Dendritic cell treated with granulocyte-macrophage colony-stimulating factor and Interleukin-4, amounts not matched to agents 40 ng/mL and 50 ng/mL, for 4 days (primary cell): ENCODE data around the gene ZNF385A.
A peak's percentile ranks its signal among the peaks of the same experiment; 100 is the strongest.

Experiments used
- H3K27ac Mint-ChIP-seq: one replicate; pipeline ENCODE4 v1.8.0; 2022; ENCODE audit warnings: mild to moderate bottlenecking, mixed read lengths
- H3K27me3 Mint-ChIP-seq: one replicate; pipeline ENCODE4 v1.8.0; 2022; ENCODE audit warnings: mild to moderate bottlenecking, mixed read lengths
- H3K36me3 Mint-ChIP-seq: one replicate; pipeline ENCODE4 v1.8.0; 2022; ENCODE audit warnings: low read depth, mixed read lengths
- H3K4me1 Mint-ChIP-seq: one replicate; pipeline ENCODE4 v1.8.0; 2022; ENCODE audit warnings: low read depth, mixed read lengths
- H3K4me3 Mint-ChIP-seq: one replicate; pipeline ENCODE4 v1.8.0; 2022; ENCODE audit warnings: mild to moderate bottlenecking, moderate library complexity, mixed read lengths
- H3K9me3 Mint-ChIP-seq: one replicate; pipeline ENCODE4 v1.8.0; 2022; ENCODE audit warnings: mixed read lengths
- intact Hi-C: fragments of 100-400 bp; cut with micrococcal nuclease; formaldehyde crosslinking; loops from one replicate; pipeline ENCODE4 v1.15.0; 2022

The ZNF385A gene

GRCh38 chr12:54420766-54421144, 36.2 kb upstream of the ZNF385A start:
- peaks cover 77% of the 10 kb centered on the region for H3K4me1 Mint-ChIP-seq
- H3K4me3 Mint-ChIP-seq, result no peak overlapping the region
- H3K9me3 Mint-ChIP-seq, result no peaks in the 10 kb centered on the region
- peaks cover 3% of the 10 kb centered on the region for H3K27me3 Mint-ChIP-seq
- peaks cover 24% of the 10 kb centered on the region for H3K36me3 Mint-ChIP-seq
- H3K27ac Mint-ChIP-seq, result peak overlapping the region; percentile 61
- intact Hi-C loops, result no loop called here

- H3K36me3 Mint-ChIP-seq, result peaks cover 30% of the 10 kb centered on the region
- intact Hi-C loops, result no loop called here
- H3K27ac Mint-ChIP-seq, result peak within 1 kb of the TSS; percentile 90
- H3K27me3 Mint-ChIP-seq, result no peaks in the 10 kb centered on the region
- H3K4me3 Mint-ChIP-seq, result peak within 1 kb of the TSS; percentile 97
- H3K4me1 Mint-ChIP-seq, result peaks cover 78% of the 10 kb centered on the region
- no peaks in the 10 kb centered on the region for H3K9me3 Mint-ChIP-seq
Observed at GRCh38 chr12:54419088-54419887, 34.8 kb upstream of the ZNF385A start, which contains the start of gene ITGA5. Gene ITGA5, minus strand, starts transcription at chr12:54419266. Its CDS starts 68 bp downstream, at chr12:54419198.

- intact Hi-C loops, result no loop called here
- Mint-ChIP-seq H3K27me3 (no peaks in the 10 kb centered on the region), H3K4me1 (peaks cover 81% of the 10 kb centered on the region), H3K36me3 (peaks cover 34% of the 10 kb centered on the region), H3K4me3 (peak overlapping the region; percentile 97), H3K9me3 (no peaks in the 10 kb centered on the region), H3K27ac (peak overlapping the region; percentile 90)
Observed at GRCh38 chr12:54418441-54419087, 34.0 kb upstream of the ZNF385A start.

DNA sequence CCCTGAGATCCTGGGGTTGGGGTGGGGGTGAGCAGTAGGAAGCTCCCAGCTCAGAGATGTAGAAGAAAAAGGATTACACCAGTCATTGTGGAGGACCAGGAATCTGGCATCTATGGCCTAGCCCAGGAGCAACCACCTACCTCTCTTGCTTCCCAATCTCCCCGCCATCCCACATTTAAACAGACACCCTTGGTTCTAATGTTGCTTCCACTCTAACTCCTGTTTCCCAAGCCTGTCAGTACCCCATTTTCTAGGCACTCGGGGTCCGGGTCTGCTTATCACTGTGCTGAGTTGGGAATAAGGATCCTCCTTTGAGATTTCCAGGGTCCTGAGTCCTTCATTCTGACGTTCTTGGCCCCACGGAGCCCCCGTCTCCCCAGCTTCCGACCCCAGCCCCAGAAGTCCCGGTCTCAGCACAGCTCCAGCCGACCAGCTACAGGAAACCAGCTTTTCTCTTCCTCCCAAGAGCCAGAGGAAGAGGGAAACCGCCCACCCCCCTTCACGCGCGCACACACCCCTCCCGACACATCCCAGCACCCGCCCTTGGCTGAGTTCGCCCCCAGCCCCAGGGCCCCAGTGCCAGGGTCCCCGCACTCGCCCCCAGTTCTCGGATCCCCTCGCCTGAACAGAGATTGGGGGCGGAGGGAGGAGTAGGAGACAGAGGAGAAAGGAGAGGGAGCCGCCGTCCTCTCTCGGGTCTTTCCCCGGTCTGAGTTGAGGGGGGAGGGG, 33.3 kb upstream of the ZNF385A start:
- H3K4me1 Mint-ChIP-seq, result peaks cover 81% of the 10 kb centered on the region
- H3K9me3 Mint-ChIP-seq, result no peaks in the 10 kb centered on the region
- H3K36me3 Mint-ChIP-seq, result peaks cover 37% of the 10 kb centered on the region
- intact Hi-C loops, result no loop called here
- H3K27me3 Mint-ChIP-seq, result no peaks in the 10 kb centered on the region
- peak overlapping the region; percentile 97 for H3K4me3 Mint-ChIP-seq
- peak overlapping the region; percentile 90 for H3K27ac Mint-ChIP-seq

DNA sequence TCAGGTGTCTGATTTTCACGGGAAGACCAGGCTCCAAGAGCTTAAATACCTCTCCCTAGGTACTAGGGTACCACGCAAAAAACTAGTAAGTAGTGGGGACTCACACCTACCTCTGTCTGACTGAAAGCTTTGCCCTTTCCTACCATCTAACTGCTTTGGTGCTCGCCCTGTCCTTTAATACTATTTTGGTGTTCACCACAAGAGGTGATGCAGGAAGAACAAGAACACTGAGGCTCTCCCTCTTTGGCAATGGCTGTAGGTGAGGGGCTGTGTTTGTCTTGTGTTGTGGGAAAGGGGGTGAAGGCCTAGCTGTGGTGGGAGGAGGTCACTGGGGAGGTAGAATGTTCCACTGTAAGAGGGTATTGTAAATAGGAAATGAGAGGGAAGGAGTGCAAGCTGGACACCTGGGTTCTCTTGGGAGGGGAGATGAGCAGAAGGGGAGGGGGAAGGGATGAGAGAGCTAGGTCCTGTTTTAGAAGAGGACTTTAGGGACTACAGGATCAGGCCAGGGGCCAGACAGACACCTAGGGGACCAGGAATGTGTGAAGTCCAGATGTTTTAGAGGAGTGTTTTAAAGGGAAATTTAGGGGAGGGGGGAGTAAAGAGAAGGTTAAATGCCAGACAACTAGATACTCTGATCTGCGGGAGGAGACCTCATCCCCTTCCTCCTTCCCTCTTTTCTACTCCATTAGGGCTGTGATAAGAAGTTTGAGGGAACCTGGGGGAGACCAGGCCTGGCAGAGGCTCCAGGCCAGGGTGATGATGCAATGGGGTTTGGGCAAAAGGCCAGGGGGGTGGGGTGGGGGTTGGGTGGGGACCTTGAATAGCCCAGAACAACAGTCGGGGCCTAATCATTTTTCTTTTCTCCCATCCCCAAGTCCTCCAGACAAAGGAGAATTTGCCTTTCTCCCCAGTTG, 32.4 kb upstream of the ZNF385A start:
- H3K27ac Mint-ChIP-seq, result peak overlapping the region; percentile 90
- no peaks in the 10 kb centered on the region for H3K9me3 Mint-ChIP-seq
- peaks cover 83% of the 10 kb centered on the region for H3K4me1 Mint-ChIP-seq
- no peaks in the 10 kb centered on the region for H3K27me3 Mint-ChIP-seq
- H3K4me3 Mint-ChIP-seq, result peak overlapping the region; percentile 97
- intact Hi-C loops, result no loop called here
- H3K36me3 Mint-ChIP-seq, result peaks cover 46% of the 10 kb centered on the region

- H3K4me1 Mint-ChIP-seq, result peaks cover 79% of the 10 kb centered on the region
- H3K27me3 Mint-ChIP-seq, result no peaks in the 10 kb centered on the region
- peak overlapping the region; percentile 97 for H3K4me3 Mint-ChIP-seq
- peaks cover 57% of the 10 kb centered on the region for H3K36me3 Mint-ChIP-seq
- H3K27ac Mint-ChIP-seq, result peak overlapping the region; percentile 90
- no peaks in the 10 kb centered on the region for H3K9me3 Mint-ChIP-seq
- intact Hi-C loops, result no loop called here
Observed at GRCh38 chr12:54415221-54415929, 30.8 kb upstream of the ZNF385A start.

- Mint-ChIP-seq H3K27me3 (no peaks in the 10 kb centered on the region), H3K9me3 (no peaks in the 10 kb centered on the region), H3K27ac (peak overlapping the region; percentile 90), H3K4me3 (peak overlapping the region; percentile 73), H3K4me1 (peaks cover 90% of the 10 kb centered on the region), H3K36me3 (peaks cover 69% of the 10 kb centered on the region)
- intact Hi-C loops, result loop anchor here (5.0 kb wide), 1 partner anchor 84 kb away; the partner anchor contains the start of gene NCKAP1L
Observed at GRCh38 chr12:54413284-54414190, 29.0 kb upstream of the ZNF385A start.

DNA sequence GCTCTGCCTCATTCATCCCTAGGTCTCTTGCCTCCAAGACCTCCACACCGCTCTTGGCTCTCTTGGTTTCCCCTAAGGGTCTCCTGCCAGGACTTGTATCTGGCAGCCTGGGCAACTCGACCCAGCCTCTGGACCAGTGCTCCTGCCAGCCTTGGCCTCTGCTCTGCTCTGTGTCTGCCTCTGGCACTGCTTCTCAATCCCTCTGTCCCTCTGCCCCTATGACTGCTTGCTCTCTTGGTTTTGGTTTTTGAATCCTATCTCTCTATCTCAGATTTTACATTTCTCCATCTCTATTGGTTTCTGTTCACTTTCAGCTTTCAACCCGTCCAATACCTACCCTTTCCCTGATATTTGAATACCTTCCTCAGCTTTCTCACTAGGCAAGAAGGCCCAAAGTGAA, 28.3 kb upstream of the ZNF385A start:
- Mint-ChIP-seq H3K4me1 (peaks cover 95% of the 10 kb centered on the region), H3K4me3 (peak overlapping the region; percentile 73), H3K27me3 (no peaks in the 10 kb centered on the region), H3K9me3 (no peaks in the 10 kb centered on the region), H3K36me3 (peaks cover 69% of the 10 kb centered on the region), H3K27ac (peak overlapping the region; percentile 90)
- intact Hi-C loops, result loop anchor here (5.0 kb wide), 1 partner anchor 85 kb away; the partner anchor contains the start of gene NCKAP1L

DNA sequence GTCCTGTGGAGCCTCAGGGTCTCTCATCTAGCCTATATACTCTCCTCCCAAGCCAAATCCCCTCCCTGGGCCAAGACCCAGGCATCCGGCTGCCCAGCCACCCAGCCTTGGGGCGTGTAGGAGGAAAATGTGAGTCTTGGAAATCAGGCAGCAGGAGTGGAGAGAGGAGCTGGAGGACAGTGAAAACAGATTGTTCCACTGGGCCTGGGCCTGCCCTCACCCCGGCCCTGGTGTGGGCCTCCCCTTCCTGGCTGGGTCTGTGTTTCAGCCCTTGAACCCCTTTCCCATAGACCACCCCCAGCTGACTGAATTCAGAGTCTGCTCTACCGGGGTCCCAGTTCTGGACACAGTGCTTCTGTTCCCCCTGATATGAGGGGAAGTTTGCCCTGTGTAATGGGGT, 27.8 kb upstream of the ZNF385A start:
- Mint-ChIP-seq H3K4me3 (peak overlapping the region; percentile 73), H3K27me3 (no peaks in the 10 kb centered on the region), H3K36me3 (peaks cover 70% of the 10 kb centered on the region), H3K4me1 (peaks cover 95% of the 10 kb centered on the region), H3K27ac (peak overlapping the region; percentile 90), H3K9me3 (no peaks in the 10 kb centered on the region)
- intact Hi-C loops, result loop anchor here (5.0 kb wide), 1 partner anchor 85 kb away; the partner anchor contains the start of gene NCKAP1L

- H3K27me3 Mint-ChIP-seq, result no peaks in the 10 kb centered on the region
- intact Hi-C loops, result loop anchor here (5.0 kb wide), 1 partner anchor 86 kb away; the partner anchor contains the start of gene NCKAP1L
- peak overlapping the region; percentile 73 for H3K4me3 Mint-ChIP-seq
- peaks cover 72% of the 10 kb centered on the region for H3K36me3 Mint-ChIP-seq
- H3K9me3 Mint-ChIP-seq, result no peaks in the 10 kb centered on the region
- H3K4me1 Mint-ChIP-seq, result peaks cover 95% of the 10 kb centered on the region
- H3K27ac Mint-ChIP-seq, result peak overlapping the region; percentile 90
Observed at GRCh38 chr12:54411391-54412241, 27.1 kb upstream of the ZNF385A start.

GRCh38 chr12:54409267-54409666, 24.7 kb upstream of the ZNF385A start:
- intact Hi-C loops, result no loop called here
- no peak overlapping the region for H3K4me3 Mint-ChIP-seq
- peaks cover 87% of the 10 kb centered on the region for H3K36me3 Mint-ChIP-seq
- H3K27me3 Mint-ChIP-seq, result no peaks in the 10 kb centered on the region
- peak overlapping the region; percentile 90 for H3K27ac Mint-ChIP-seq
- peaks cover 96% of the 10 kb centered on the region for H3K4me1 Mint-ChIP-seq
- H3K9me3 Mint-ChIP-seq, result no peaks in the 10 kb centered on the region
